ENCODE results near the gene RNF111.
"Not testable (repeated sequence)": the region's sequence is repeated elsewhere in the genome, so short reads cannot be mapped to it uniquely, and the experiment has no call there.

Gene RNF111

DNA sequence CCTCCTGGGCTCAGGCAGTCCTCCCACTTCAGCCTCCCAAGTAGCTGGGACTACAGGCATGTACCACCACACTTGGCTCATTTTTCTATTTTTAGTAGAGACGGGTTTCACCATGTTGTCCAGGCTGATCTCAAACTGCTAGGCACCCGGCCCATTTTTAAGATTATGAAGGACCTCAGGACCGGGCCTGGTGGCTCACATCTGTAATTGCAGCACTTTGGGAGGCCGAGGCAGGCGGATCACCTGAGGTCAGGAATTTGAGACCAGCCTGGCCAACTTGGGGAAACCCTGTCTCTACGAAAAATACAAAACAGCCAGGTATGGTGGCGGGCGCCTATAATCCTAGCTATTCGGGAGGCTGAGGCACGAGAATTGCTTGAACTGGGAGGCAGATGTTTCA, 12.8 kb downstream of the RNF111 start:
- not testable (repeated sequence) for DNase-seq (ENCODE audit: low read depth)

- DNase-seq (ENCODE audit: low read depth) = no peak
Observed at GRCh38 chr15:59001946-59002345, 14.5 kb downstream of the RNF111 start.

- no peak for DNase-seq (ENCODE audit: low read depth)
Observed at GRCh38 chr15:59002418-59002859, 15.0 kb downstream of the RNF111 start.

GRCh38 chr15:59005579-59005978, 18.1 kb downstream of the RNF111 start:
- DNase-seq (ENCODE audit: low read depth) = no peak

GRCh38 chr15:59008086-59008485, 20.6 kb downstream of the RNF111 start:
- DNase-seq (ENCODE audit: low read depth) = no peak

DNA sequence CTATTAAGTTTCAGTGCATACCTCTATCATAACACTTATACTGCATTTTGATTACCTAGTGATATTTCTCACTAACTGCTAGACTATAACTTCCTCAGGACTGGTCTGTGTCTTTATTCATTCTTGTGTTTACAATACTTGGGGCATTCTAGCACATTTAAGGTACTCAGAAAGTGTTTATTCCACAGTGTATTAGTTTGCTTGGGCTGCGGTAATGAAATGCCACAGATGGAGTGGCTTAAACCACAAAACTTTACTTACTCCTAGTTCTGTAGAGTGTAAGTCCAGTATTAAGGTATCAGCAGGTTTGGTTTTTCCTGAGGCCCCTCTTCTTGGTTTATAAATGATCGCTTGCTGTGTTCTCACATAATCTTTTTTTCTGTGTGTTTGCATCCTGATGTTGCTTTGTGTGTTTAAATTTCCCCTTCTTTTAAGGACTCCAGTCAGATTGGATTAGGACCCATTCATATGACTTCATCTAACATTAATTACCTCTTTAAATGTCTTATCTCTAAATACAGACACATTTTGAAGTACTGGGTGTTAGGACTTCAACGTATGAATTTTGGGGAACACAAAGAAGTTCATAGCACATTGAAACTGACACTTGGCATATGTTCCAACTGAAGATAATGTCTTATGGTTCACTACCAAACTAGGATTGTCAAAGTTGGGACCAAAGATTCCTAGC, 23.9 kb downstream of the RNF111 start:
- DNase-seq (ENCODE audit: low read depth) = no peak

DNA sequence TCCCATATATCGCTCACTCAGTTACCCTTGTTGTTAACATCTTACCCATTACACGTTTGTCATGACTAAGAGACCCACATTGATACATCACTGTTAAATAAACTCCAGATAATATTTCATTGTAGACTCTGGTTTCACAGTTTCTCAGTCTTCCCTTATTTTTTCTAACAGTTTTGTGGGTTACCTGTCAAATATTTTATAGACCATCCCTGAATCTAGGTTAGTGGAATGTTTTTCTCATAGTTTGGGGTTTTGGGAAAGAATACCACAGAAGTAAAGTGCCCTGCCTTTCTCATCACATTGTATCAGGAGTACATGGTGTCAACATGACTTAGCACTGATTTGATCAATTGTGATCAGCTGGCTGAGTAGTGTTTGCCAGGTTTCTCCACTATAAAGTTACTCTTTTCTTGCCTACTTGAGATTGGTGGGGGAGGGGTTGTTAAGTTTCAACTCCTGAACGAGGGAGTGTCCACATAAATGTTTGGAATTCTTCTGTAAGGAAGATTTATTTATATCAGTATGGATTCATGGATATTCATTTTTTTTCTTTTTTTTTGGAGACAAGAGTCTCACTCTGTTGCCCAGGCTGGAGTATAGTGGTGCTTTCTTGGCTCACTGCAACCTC, 25.9 kb downstream of the RNF111 start:
- no peak for DNase-seq (ENCODE audit: low read depth)

GRCh38 chr15:59014068-59014467, 26.6 kb downstream of the RNF111 start:
- no peak for DNase-seq (ENCODE audit: low read depth)

DNA sequence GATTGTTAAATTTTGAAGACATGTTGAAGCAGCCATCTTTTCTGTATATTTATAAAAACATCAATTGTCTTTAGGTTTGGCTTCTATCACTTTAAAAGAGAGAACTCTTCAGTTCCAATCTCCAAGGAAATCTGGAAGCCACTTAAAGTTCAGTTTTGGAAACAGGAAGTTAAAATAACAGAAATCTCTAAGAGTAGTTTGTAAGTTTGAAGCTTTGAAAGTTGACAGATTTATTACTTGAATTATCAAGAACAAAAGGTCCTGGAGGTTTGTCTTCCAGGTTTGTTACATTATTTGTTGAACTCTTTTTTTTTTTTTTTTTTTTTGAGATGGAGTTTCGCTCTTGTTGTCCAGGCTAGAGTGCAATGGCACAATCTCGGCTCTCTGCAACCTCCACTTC, 30.0 kb downstream of the RNF111 start:
- DNase-seq (ENCODE audit: low read depth) = no peak

- no peak for DNase-seq (ENCODE audit: low read depth)
Observed at GRCh38 chr15:59018833-59019232, 31.4 kb downstream of the RNF111 start.

GRCh38 chr15:59020322-59020721, 32.9 kb downstream of the RNF111 start:
- DNase-seq (ENCODE audit: low read depth) = no peak

DNA sequence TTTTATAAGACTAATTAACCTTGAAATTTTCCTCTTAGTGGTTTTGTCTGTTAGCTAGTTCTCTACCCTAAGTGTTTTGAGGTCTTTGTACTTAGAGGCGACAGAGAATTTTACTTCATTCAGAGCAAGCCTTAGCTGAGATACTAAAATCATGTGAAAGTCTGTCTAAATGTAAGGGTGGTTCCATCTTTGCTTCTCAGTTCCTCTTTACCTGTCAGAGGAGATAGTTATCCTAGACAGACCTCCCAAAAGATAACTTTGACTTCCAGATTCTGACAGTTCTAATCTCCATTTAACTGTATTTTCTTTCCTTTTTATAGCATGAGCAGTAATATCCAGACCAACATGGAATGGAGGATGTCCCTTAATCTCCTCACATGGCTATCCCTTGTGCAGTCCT, 34.7 kb downstream of the RNF111 start:
- no peak for DNase-seq (ENCODE audit: low read depth)

DNA sequence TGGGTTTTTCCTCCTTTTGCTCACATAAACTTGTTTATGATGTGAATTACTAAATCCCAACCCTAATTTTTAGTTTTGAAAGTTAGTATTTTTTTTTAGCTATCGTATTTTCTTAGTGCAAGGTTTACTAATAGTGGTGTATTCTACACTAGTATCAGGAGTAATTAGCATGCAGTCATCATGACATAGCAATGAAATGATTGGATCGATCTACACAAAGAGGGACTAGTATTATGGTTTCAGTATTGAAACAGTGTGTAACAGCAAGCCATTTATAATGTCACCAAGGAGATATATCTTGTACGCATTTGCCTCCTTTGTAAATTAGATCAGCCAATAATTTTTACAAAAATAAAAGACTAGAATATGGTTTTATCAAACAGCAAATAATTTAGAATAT, 38.7 kb downstream of the RNF111 start:
- DNase-seq (ENCODE audit: low read depth) = no peak

DNA sequence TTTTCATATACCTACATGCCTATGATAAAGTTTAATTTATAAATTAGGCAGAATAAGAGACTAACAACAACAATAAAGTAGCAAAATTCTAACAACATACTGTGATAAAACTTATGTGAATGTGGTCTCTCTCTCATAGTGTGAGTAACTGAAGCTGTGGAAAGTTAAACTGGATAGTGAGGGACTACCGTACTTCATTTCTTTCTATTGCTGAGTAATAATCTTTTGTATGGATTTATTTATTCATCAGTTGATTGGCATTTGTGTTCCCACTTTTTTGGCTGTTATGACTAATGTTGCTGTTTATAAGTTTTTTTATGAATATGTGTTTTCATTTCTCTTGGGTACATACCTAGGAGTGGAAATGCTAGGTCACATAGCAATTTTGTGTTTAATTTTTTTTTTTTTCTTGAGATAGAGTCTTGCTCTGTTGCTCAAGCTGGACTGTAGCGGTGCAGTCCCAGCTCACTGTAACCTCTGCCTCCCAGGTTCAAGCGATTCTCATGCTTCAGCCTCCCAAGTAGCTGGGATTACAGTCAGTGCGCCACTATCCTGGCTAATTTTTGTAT, 41.0 kb downstream of the RNF111 start:
- DNase-seq (ENCODE audit: low read depth) = no peak

DNA sequence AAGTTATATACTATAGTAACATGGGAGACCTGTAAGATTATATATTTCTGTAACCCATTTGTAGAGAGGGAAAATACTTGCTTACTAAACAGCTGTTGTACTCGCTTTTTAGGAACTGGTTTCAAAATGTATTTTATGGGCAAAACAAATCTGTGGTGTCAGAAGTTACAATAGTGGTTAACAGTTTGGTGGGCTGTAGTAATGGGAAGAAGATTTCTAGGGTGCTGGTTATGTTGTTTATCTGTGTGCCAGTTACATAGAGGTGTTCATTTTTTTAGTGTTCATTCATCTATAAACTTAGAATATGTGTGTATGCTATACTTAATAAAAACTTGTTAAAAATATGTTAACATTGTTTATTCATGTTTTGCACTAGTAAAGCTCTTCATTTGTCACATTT, 42.1 kb downstream of the RNF111 start:
- no peak for DNase-seq (ENCODE audit: low read depth)

DNA sequence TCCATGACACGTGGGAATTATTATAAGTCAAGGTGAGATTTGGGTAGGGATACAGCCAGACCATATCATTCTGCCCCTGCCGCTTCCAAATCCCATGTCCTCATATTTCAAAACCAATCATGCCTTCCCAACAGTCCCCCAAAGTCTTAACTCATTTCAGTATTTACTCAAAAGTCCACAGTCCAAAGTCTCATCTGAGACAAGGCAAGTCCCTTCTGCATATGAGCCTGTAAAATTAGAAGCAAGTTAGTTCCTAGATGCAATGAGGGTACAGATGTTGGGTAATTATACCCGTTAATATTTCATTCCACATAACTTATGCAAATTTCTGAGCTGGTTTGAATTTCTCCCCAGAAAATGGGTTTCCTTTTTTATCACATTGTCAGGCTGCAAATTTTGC, 47.7 kb downstream of the RNF111 start:
- DNase-seq (ENCODE audit: low read depth) = no peak

- DNase-seq (ENCODE audit: low read depth) = no peak
Observed at GRCh38 chr15:59039225-59039624, 51.8 kb downstream of the RNF111 start.

- DNase-seq (ENCODE audit: low read depth) = no peak
Observed at GRCh38 chr15:59042041-59042440, 54.6 kb downstream of the RNF111 start.

DNA sequence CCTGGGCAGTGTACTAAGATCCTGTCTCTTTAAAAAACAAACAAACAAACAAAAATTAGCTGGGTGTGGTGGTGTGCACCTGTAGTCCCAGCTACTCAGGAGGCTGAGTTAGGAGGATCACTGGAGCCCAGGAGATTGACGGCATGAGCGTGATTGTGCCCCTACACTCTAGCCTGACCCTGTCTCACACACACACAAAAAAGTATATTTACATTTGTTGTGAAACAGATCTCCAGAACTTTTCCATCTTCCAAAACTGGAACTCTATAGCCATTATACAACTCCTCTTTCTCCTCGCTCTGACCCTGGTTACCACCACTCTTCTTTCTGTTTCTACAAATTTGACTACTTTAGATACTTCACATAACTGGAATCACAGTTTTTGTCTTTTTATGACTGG, 61.4 kb downstream of the RNF111 start:
- no peak for DNase-seq (ENCODE audit: low read depth)

DNA sequence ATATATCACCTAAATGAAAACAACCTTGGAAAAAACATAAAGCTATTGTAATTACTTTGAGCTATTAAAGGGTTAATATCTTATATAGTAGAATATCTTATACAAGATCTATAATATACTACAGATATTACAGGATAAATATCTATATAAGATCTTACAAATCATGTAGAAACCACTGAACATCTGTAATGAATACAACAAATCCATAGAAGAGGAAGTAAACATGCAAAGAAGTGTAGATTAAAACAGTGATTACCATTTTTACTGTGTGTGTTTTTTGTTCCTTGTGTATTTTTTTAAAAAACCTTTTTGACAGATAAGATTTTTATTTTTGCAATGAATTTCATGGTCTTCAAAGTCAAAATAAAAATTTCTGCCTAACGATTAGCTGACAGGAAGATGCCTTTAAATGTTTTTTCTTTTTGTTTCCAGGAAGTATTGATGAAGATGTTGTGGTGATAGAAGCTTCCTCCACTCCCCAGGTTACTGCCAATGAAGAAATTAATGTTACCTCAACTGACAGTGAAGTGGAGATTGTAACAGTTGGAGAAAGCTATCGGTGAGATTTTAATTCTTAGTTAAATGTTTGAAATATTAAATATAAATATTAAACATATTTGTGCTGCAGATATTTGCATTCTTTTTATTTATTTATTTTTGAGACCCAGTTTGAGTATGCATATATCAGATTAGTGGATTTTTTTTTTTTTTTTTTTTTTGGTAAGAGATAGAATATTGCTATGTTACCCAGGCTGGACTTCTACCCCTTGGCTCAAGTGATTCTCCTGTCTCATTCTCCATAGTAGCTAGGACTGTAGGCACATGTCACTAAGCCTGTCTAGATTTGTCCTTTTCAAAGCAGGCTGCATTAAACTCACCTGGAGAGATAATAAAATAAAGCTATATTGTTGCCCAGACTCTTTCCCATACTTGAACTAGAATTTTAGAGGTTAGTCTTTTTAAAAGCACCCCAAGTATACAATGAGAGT, 64.7 kb downstream of the RNF111 start:
- DNase-seq (ENCODE audit: low read depth) = no peak

DNA sequence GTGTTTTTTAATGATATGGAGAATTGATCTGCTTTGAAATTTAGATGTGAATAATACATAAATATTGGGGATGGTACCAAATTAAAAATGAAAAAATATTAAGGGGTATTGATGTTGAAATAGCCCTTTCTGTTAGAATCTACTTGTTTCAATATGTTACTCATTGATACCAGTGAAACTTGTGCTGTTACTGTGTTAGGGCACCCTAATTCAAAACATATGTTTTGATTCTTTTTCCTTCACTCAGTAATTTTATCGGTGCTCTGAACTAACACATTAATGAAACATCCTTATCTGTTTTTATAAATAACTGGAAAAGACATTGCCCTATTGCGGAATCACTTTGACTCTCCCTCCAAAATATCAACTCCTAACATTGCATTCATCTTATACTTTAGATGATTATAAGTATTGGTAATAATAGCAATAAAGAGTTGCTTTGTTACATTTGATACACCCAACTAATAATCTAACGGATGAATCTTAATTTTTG, 65.5 kb downstream of the RNF111 start:
- no peak for DNase-seq (ENCODE audit: low read depth)

- DNase-seq (ENCODE audit: low read depth) = no peak
Observed at GRCh38 chr15:59053482-59053881, 66.0 kb downstream of the RNF111 start.

Measured in activated T-helper 9 cell treated with anti-CD3 and anti-CD28 coated beads, Interleukin-2, amount 50 U/mL, for 16 hours (primary cell).